Transverse colon (tissue), 4 donors: ENCODE measurements around the gene ROCK2.

Source experiments
- CTCF ChIP-seq, 5 experiments: fragments of 200-600 bp in 3 of 5; fragments of 450-650 bp in 2 of 5; sonication (generic) in 3 of 5; IDR thresholded peaks; 1 replicate in 2 of 5; 2 replicates in 3 of 5; pipeline ENCODE4 v1.5.1; 2016 to 2017; ENCODE audit warnings: antibody characterized with exemption in 5 of 5, inconsistent platforms in 3 of 5, mild to moderate bottlenecking in 2 of 5, moderate library complexity in 1 of 5
- EP300 ChIP-seq: sonication (generic); formaldehyde crosslinking; IDR thresholded peaks from one replicate; pipeline ENCODE4 v1.6.1; 2017; ENCODE audit warnings: antibody characterized with exemption, low read depth
- POLR2A ChIP-seq: fragments of 450-650 bp; IDR thresholded peaks from one replicate; pipeline ENCODE4 v1.6.1; 2016; ENCODE audit warnings: antibody characterized with exemption, mild to moderate bottlenecking, moderate library complexity
- POLR2AphosphoS5 ChIP-seq, 3 donors: sonication (generic); formaldehyde crosslinking; IDR thresholded peaks; one replicate each; pipeline ENCODE4 v1.6.1; 2016; ENCODE audit warnings: antibody characterized with exemption in 3 of 3

- TF ChIP-seq CTCF (IDR thresholded peaks at IDR 0.05) (no peak), POLR2AphosphoS5 (IDR thresholded peaks at IDR 0.05) (no peak), POLR2A (no peak), EP300 (no peak)
Measured at GRCh38 chr2:11203480-11203879, 141.0 kb downstream of the ROCK2 start.
